Lung (tissue), 16 donors: ENCODE measurements around the gene C4orf36. TPM values are rescaled to one million over a fixed set of nuclear protein-coding genes. Genes with fewer than 3 reads are reported as not detected.

Experiments
- ATAC-seq: fragments of 200-7000 bp; cut with Tn5 transposase; one replicate; pipeline ENCODE4 v1.9.1; 2020; ENCODE audit warnings: moderate number of reproducible peaks; ENCODE audit not compliant: insufficient read depth, low FRiP score
- DNase-seq, 3 donors: peaks; one replicate each; pipeline ENCODE4 v3.0.0-alpha.2; 2013 to 2017
- H3K27ac ChIP-seq, 2 donors: one replicate each; pipeline ENCODE4 v1.5.1; 2013; ENCODE audit warnings: mild to moderate bottlenecking in 2 of 2, moderate library complexity in 2 of 2, control low read depth in 1 of 2, inconsistent platforms in 1 of 2, low read depth in 1 of 2, low read length in 1 of 2
- H3K27me3 ChIP-seq, 3 donors: one replicate each; pipeline ENCODE4 v1.5.1; 2013; ENCODE audit warnings: low read length in 2 of 3; ENCODE audit not compliant: control insufficient read depth in 3 of 3, insufficient read depth in 3 of 3
- H3K36me3 ChIP-seq, 4 donors: one replicate each; pipeline ENCODE4 v1.5.1; 2013; ENCODE audit warnings: low read length in 4 of 4, mild to moderate bottlenecking in 1 of 4, moderate library complexity in 1 of 4; ENCODE audit not compliant: control insufficient read depth in 4 of 4, insufficient read depth in 4 of 4
- H3K4me1 ChIP-seq, 5 donors: one replicate each; pipeline ENCODE4 v1.5.1; 2013; ENCODE audit warnings: low read length in 5 of 5, mild to moderate bottlenecking in 2 of 5, moderate library complexity in 1 of 5; ENCODE audit not compliant: control insufficient read depth in 5 of 5, insufficient read depth in 5 of 5
- H3K4me3 ChIP-seq: one replicate; pipeline ENCODE4 v1.5.1; 2013; ENCODE audit warnings: mild to moderate bottlenecking, control low read depth, moderate library complexity
- H3K9ac ChIP-seq, 2 donors: one replicate each; pipeline ENCODE4 v1.5.1; 2013; ENCODE audit warnings: low read length in 2 of 2, control low read depth in 1 of 2; ENCODE audit not compliant: insufficient read depth in 1 of 2
- H3K9me3 ChIP-seq, 4 donors: one replicate each; pipeline ENCODE4 v1.5.1; 2013; ENCODE audit warnings: low read length in 3 of 4, mild to moderate bottlenecking in 1 of 4, moderate library complexity in 1 of 4; ENCODE audit not compliant: control insufficient read depth in 4 of 4, insufficient read depth in 3 of 4
- WGBS, 2 donors: extraction: QIAGEN DNeasy Blood & Tissue Kit; methylation state at CpG; one replicate each; pipeline ENCODE4 v1.1.7; 2013; 5-methylcytosine and 5-hydroxymethylcytosine counted together
- long read RNA-seq, 5 donors: transcript quantifications; one replicate each; lab custom pipeline, GENCODE V29; 2026
- polyA plus RNA-seq, 2 donors: library from polyadenylated mRNA; stranded (reverse); fragments of 200-250 nt; gene quantifications; one replicate each; pipeline ENCODE4 v1.2.1, GENCODE V29; 2013
- total RNA-seq, 2 donors: library from RNA; depleted of rRNA in 1 of 2; stranded (reverse); fragments of >200 nt in 1 of 2; gene quantifications; one replicate each; pipeline ENCODE4 v1.2.1, GENCODE V29; 2014 to 2021
- TF ChIP-seq, protein P1 (sequence below): IDR thresholded peaks from 2 replicates; pipeline ENCODE4 v1.5.1; 2012; ENCODE audit warnings: mild to moderate bottlenecking; ENCODE audit errors: control extremely low read depth, extremely low read depth
- donor health status: control.
- donor health status: control.
- donor health status: Bipolar disorder and iron deficiency.
- donor health status: healthy.
- donor health status: DM: yes; HTN: yes; CAD: no.

C4orf36 gene, protein sequence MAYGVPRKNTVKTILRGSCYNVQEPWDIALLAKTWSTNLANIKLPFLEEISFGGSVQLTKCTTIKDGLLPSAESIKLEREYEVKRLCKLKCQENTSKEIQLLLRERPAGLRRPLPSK
- 1 to 10 TPM; 2.0 to 3.3 TPM for total RNA-seq
- under 1 TPM; 0.61 to 0.76 TPM for polyA plus RNA-seq
- long read RNA-seq, donor 1 = 0 reads
- long read RNA-seq, donor 2 = 0 reads
- long read RNA-seq, donor 3, partial matches to known transcripts = 0 of 2 reads
- long read RNA-seq, donor 3, other reads (novel, unspliced or antisense) = 0 of 2 reads
- long read RNA-seq, donor 4 = 0 reads
- long read RNA-seq, donor 5, partial matches to known transcripts = 0 of 2 reads
- long read RNA-seq, donor 5, other reads (novel, unspliced or antisense) = 0 of 2 reads

DNA sequence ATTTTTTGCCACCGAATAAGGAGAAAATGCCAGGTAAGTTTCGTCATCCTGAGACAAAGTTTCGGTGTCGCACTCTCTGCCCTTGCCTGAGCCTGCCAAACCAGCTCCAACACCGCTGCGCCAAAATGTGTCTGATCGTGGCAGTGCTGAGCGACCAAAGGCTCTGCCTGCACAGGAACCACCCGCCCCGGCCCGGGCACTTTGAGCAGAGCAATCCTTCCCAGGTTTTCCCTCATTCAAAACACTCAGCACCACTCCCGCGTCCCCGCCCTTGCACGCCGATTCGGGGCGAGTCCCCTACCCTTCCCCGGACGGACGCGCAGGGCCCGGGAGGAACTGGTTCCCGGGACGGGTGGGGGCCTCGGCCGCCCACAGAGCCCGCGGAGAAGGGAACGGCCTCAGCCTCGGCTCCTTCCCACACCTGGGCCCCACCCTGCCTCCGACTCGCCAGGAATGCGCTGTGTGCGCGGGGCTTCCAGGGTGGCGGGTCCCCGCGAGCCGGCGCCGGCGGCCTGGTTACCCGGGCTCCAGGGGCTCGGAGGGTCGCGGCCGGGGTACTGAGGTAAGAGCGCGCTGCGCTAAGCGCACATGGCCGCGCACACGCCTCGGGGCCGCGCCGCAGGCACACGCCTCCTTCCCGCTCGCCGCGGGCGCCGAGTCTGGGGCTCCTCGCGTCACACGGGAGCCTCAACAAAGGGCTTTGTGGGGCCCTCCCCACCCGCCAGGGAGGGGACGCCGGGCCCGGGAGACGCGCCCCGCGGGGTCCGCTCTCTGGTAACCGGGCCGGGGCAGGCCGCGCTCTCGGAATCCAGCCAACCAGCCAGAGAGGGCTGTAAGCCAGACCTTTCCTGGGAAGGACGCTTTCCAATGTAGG is at the start of gene C4orf36:
Gene C4orf36 (minus strand): TSS at position 661 of the 874 bp plus-strand sequence. CDS start 902 bp downstream, outside the sequence.
- Histone ChIP-seq H3K4me1 (peaks cover 0 to 19% (median 3%) of the 10 kb centered on the region in 5 donors), H3K27me3 (no peaks in the 10 kb centered on the region), H3K4me3 (peak within 1 kb of the TSS; percentile 68), H3K9me3 (no peaks in the 10 kb centered on the region), H3K9ac (peak within 1 kb of the TSS; percentile 80 to 96), H3K27ac (peak within 1 kb of the TSS in 1 of 2 donors; percentile 88), H3K36me3 (peaks cover 0 to 4% (median 2%) of the 10 kb centered on the region in 4 donors)
- ATAC-seq = peak; percentile 87
- 0 to 1% methylated on average over 68 to 84 of the region's 84 CpGs for WGBS, 2 donors
- TF ChIP-seq, protein P1, sequence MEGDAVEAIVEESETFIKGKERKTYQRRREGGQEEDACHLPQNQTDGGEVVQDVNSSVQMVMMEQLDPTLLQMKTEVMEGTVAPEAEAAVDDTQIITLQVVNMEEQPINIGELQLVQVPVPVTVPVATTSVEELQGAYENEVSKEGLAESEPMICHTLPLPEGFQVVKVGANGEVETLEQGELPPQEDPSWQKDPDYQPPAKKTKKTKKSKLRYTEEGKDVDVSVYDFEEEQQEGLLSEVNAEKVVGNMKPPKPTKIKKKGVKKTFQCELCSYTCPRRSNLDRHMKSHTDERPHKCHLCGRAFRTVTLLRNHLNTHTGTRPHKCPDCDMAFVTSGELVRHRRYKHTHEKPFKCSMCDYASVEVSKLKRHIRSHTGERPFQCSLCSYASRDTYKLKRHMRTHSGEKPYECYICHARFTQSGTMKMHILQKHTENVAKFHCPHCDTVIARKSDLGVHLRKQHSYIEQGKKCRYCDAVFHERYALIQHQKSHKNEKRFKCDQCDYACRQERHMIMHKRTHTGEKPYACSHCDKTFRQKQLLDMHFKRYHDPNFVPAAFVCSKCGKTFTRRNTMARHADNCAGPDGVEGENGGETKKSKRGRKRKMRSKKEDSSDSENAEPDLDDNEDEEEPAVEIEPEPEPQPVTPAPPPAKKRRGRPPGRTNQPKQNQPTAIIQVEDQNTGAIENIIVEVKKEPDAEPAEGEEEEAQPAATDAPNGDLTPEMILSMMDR = no peak
- peak; percentile 87 to 93 (median 88) for DNase-seq

DNA sequence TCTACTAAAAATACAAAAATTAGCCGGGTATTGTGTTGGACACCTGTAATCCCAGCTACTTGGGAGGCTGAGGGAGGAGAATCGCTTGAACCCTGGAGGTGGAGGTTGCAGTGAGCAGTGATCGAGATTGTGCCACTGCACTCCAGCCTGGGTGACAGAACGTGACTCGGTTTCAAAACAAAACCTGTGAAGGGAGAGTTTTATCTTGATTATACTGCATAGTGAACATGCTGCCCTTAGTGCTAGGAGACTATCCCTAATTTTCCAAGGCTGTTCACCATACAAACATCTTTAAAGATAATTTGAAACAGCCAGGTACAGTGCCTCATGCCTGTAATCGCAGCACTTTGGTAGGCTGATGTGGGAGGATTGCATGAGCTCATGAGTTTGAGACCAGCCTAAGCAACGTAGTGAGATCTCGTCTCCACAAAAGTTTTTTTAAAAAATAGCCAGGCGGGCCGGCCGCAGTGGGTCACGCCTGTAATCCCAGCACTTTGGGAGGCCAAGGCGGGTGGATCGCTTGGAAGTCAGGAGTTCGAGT is 48.8 kb upstream of the C4orf36 start:
- no peak overlapping the region for H3K4me3 ChIP-seq
- ATAC-seq (no peak), DNase-seq (no peak)
- H3K27ac ChIP-seq = peak overlapping the region in 1 of 2 donors; percentile 18
- H3K9ac ChIP-seq = no peak overlapping the region
- H3K4me1 ChIP-seq = peaks cover 0 to 31% (median 9%) of the 10 kb centered on the region in 5 donors
- 95 to 97% methylated on average over 15 of the region's 15 CpGs for WGBS, 2 donors
- TF ChIP-seq, protein P1 = no peak
- H3K27me3 ChIP-seq = no peaks in the 10 kb centered on the region
- no peaks in the 10 kb centered on the region for H3K36me3 ChIP-seq
- H3K9me3 ChIP-seq = no peaks in the 10 kb centered on the region

DNA sequence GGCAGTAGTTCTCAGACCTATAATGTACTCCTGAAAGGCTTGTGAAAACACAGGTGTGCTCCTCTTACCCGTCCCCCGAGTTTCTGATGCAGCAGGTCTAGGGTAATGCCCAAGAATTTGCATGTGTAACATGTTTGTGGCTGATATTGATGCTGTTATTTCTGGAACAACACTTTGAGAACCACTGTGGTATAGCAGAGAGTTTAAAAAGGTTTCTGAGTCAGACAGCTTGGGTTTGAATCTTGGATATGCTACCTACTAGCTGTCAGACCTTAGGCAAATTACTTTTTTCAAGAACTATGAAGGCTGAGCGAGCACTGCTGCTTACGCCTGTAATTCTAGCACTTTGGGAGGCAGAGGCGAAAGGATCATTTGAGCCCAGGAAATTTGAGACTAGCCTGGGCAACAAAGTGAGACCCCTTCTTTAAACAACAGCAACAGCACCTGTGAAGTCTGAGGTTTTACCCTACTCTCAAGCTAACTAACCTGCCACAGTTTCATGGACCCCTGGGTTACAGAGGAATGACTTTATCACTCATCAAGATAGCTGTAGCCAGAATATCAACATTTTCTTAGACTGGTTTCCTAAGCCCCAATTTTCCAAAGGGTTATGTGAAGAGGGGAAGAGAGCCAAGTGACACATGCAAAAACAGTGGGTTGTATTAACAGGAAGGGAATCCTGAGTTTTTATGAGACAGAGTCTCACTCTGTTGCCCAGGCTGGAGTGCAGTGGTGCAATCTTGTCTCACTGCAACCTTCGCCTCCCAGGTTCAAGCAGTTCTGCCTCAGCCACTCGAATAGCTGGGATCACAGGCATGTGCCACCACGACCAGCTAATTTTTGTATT is 47.7 kb upstream of the C4orf36 start:
- Histone ChIP-seq H3K9me3 (no peaks in the 10 kb centered on the region), H3K27ac (peak overlapping the region in 1 of 2 donors; percentile 78), H3K4me1 (peaks cover 0 to 29% (median 9%) of the 10 kb centered on the region in 5 donors), H3K36me3 (no peaks in the 10 kb centered on the region), H3K27me3 (no peaks in the 10 kb centered on the region), H3K4me3 (no peak overlapping the region), H3K9ac (peak overlapping the region in 1 of 2 donors; percentile 62)
- 59 to 67% methylated on average over 8 of the region's 8 CpGs for WGBS, 2 donors
- ATAC-seq = no peak
- TF ChIP-seq, protein P1 = no peak
- DNase-seq = no peak
